Peyer's patch (tissue), 4 donors: Measurements from ENCODE around the gene SLC29A1.

Source experiments
- CTCF ChIP-seq, 6 experiments: fragments of 450-650 bp in 4 of 6; fragments of 200-600 bp in 2 of 6; sonication (generic) in 1 of 6; IDR thresholded peaks; one replicate each; pipeline ENCODE4 v1.5.1; 2017 to 2019; ENCODE audit warnings: antibody characterized with exemption in 6 of 6, mild to moderate bottlenecking in 3 of 6, moderate library complexity in 1 of 6
- POLR2A ChIP-seq, 2 donors: fragments of 450-650 bp; IDR thresholded peaks; one replicate each; pipeline ENCODE4 v1.5.1; 2017; ENCODE audit warnings: antibody characterized with exemption in 2 of 2, mild to moderate bottlenecking in 2 of 2, moderate library complexity in 2 of 2

DNA sequence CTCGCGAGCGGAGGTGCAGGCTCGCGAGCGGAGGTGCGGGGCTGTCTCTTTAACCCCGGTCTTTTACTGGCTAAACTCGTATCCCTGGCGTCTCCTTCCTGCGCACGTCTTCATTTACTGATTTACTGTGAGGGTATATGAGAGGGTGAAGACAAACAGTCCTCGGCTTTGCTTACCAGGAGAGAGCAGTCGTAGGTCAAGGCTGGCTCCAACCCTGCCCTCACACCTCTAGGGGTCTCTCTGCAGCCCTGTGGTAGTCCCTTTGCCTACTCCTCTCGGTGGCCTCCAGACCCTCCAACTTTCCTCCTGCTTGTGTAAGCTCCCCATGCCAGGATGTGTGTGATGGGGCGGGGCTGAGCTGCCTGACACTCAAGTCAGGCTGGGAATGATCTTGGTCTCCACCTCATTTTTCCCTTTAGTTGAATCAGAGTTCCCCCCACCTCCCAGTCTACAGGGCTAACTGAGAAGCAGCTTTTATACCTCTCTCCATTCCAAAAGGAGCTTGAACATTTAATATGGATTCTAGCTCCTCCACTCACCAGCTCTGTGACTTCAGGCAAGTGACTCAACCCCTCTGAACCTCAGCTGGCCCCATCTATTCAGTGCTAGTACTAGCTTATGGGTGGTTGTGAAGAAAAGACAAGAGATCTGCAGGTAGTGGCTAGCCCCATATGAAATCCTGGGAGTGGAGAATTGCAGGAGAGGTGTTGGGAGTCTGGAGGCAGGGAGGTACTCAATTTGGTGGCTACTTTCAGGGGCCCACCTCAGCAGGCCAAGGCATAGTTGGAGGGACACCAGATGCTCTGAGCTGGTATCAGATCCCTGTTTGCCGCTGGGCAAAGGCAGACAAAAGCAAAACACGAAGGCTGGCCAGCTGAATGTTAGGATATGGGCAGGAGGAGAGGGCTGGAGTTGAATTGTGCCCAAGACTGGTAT is 902 bp downstream of the SLC29A1 start:
- TF ChIP-seq CTCF (IDR thresholded peaks at IDR 0.05) (no peak), POLR2A (IDR thresholded peaks at IDR 0.05) (no peak)
